ENCODE measurements around the gene EXTL1.

Gene EXTL1

GRCh38 chr1:26060832-26061574 is 39.4 kb downstream of the EXTL1 start:
- H3K4me3 Mint-ChIP-seq = no peak overlapping the region
- no peaks in the 10 kb centered on the region for H3K9me3 Mint-ChIP-seq
- no peaks in the 10 kb centered on the region for H3K4me1 Mint-ChIP-seq
- no peak overlapping the region for H3K27ac Mint-ChIP-seq
- no peaks in the 10 kb centered on the region for H3K36me3 Mint-ChIP-seq
- ATAC-seq = no peak
- H3K27me3 Mint-ChIP-seq = peaks cover 47% of the 10 kb centered on the region

- no peak for ATAC-seq
- H3K9me3 Mint-ChIP-seq = no peaks in the 10 kb centered on the region
- no peaks in the 10 kb centered on the region for H3K36me3 Mint-ChIP-seq
- no peaks in the 10 kb centered on the region for H3K4me1 Mint-ChIP-seq
- H3K27ac Mint-ChIP-seq = no peak overlapping the region
- H3K27me3 Mint-ChIP-seq = peaks cover 64% of the 10 kb centered on the region
- no peak overlapping the region for H3K4me3 Mint-ChIP-seq
Measured at GRCh38 chr1:26064553-26064952, 43.0 kb downstream of the EXTL1 start.

GRCh38 chr1:26066160-26066559 is 44.6 kb downstream of the EXTL1 start:
- no peak for ATAC-seq
- Mint-ChIP-seq H3K4me1 (no peaks in the 10 kb centered on the region), H3K9me3 (no peaks in the 10 kb centered on the region), H3K36me3 (no peaks in the 10 kb centered on the region), H3K4me3 (no peak overlapping the region), H3K27me3 (peaks cover 56% of the 10 kb centered on the region), H3K27ac (no peak overlapping the region)

GRCh38 chr1:26066857-26067256 is 45.3 kb downstream of the EXTL1 start:
- no peaks in the 10 kb centered on the region for H3K36me3 Mint-ChIP-seq

GRCh38 chr1:26067432-26067911 is 45.9 kb downstream of the EXTL1 start, which contains the start of gene TRIM63:
Gene TRIM63, minus strand, starts transcription at chr1:26067630. Its CDS starts 136 bp downstream, at chr1:26067494.
- Mint-ChIP-seq H3K27ac (no peak within 1 kb of the TSS), H3K9me3 (no peaks in the 10 kb centered on the region), H3K4me3 (no peak within 1 kb of the TSS), H3K4me1 (no peaks in the 10 kb centered on the region), H3K36me3 (no peaks in the 10 kb centered on the region), H3K27me3 (peaks cover 66% of the 10 kb centered on the region)
- ATAC-seq = no peak

More at GRCh38 chr1:26066857-26067256, 45.3 kb downstream of the EXTL1 start:
- Mint-ChIP-seq H3K27me3 (peaks cover 60% of the 10 kb centered on the region), H3K4me3 (no peak overlapping the region), H3K9me3 (no peaks in the 10 kb centered on the region), H3K4me1 (no peaks in the 10 kb centered on the region), H3K27ac (no peak overlapping the region)
- ATAC-seq = no peak

- Mint-ChIP-seq H3K27ac (no peak overlapping the region), H3K4me1 (no peaks in the 10 kb centered on the region), H3K36me3 (no peaks in the 10 kb centered on the region), H3K27me3 (peaks cover 79% of the 10 kb centered on the region), H3K4me3 (no peak overlapping the region), H3K9me3 (no peaks in the 10 kb centered on the region)
- no peak for ATAC-seq
Measured at GRCh38 chr1:26069941-26070295, 48.3 kb downstream of the EXTL1 start.

- H3K4me1 Mint-ChIP-seq = no peaks in the 10 kb centered on the region
- H3K36me3 Mint-ChIP-seq = no peaks in the 10 kb centered on the region
- H3K4me3 Mint-ChIP-seq = no peak overlapping the region
- peaks cover 80% of the 10 kb centered on the region for H3K27me3 Mint-ChIP-seq
- ATAC-seq = no peak
- H3K9me3 Mint-ChIP-seq = no peaks in the 10 kb centered on the region
- H3K27ac Mint-ChIP-seq = no peak overlapping the region
Measured at GRCh38 chr1:26070296-26070962, 48.9 kb downstream of the EXTL1 start.

GRCh38 chr1:26070963-26071342 is 49.4 kb downstream of the EXTL1 start:
- H3K9me3 Mint-ChIP-seq = no peaks in the 10 kb centered on the region
- H3K4me3 Mint-ChIP-seq = no peak overlapping the region
- peaks cover 80% of the 10 kb centered on the region for H3K27me3 Mint-ChIP-seq
- H3K36me3 Mint-ChIP-seq = no peaks in the 10 kb centered on the region
- ATAC-seq = no peak
- H3K4me1 Mint-ChIP-seq = no peaks in the 10 kb centered on the region
- H3K27ac Mint-ChIP-seq = no peak overlapping the region

- no peak for ATAC-seq
- H3K9me3 Mint-ChIP-seq = no peaks in the 10 kb centered on the region
- no peaks in the 10 kb centered on the region for H3K36me3 Mint-ChIP-seq
- peaks cover 79% of the 10 kb centered on the region for H3K27me3 Mint-ChIP-seq
- H3K4me1 Mint-ChIP-seq = no peaks in the 10 kb centered on the region
- H3K27ac Mint-ChIP-seq = no peak overlapping the region
- no peak overlapping the region for H3K4me3 Mint-ChIP-seq
Measured at GRCh38 chr1:26072305-26072704, 50.7 kb downstream of the EXTL1 start.

GRCh38 chr1:26075421-26076144 is 54.0 kb downstream of the EXTL1 start:
- H3K4me1 Mint-ChIP-seq = no peaks in the 10 kb centered on the region
- H3K27me3 Mint-ChIP-seq = peaks cover 63% of the 10 kb centered on the region
- H3K36me3 Mint-ChIP-seq = no peaks in the 10 kb centered on the region
- no peak overlapping the region for H3K27ac Mint-ChIP-seq
- ATAC-seq = no peak
- H3K4me3 Mint-ChIP-seq = no peak overlapping the region
- no peaks in the 10 kb centered on the region for H3K9me3 Mint-ChIP-seq

- Mint-ChIP-seq H3K27ac (no peak overlapping the region), H3K27me3 (peaks cover 67% of the 10 kb centered on the region), H3K9me3 (no peaks in the 10 kb centered on the region), H3K4me3 (no peak overlapping the region), H3K4me1 (no peaks in the 10 kb centered on the region), H3K36me3 (no peaks in the 10 kb centered on the region)
- no peak for ATAC-seq
Measured at GRCh38 chr1:26077524-26077923, 55.9 kb downstream of the EXTL1 start.

- Mint-ChIP-seq H3K27me3 (peaks cover 66% of the 10 kb centered on the region), H3K36me3 (no peaks in the 10 kb centered on the region), H3K27ac (no peak overlapping the region)
Measured at GRCh38 chr1:26078286-26079177, 57.0 kb downstream of the EXTL1 start.

GRCh38 chr1:26079178-26079563 is 57.6 kb downstream of the EXTL1 start:
- no peaks in the 10 kb centered on the region for H3K9me3 Mint-ChIP-seq
- H3K27me3 Mint-ChIP-seq = peaks cover 64% of the 10 kb centered on the region
- no peak overlapping the region for H3K27ac Mint-ChIP-seq
- H3K36me3 Mint-ChIP-seq = no peaks in the 10 kb centered on the region
- ATAC-seq = no peak
- H3K4me3 Mint-ChIP-seq = no peak overlapping the region
- no peaks in the 10 kb centered on the region for H3K4me1 Mint-ChIP-seq

More at GRCh38 chr1:26078286-26079177, 57.0 kb downstream of the EXTL1 start:
- Mint-ChIP-seq H3K4me1 (no peaks in the 10 kb centered on the region), H3K9me3 (no peaks in the 10 kb centered on the region), H3K4me3 (no peak overlapping the region)
- no peak for ATAC-seq

- H3K4me3 Mint-ChIP-seq = no peak overlapping the region
- no peaks in the 10 kb centered on the region for H3K9me3 Mint-ChIP-seq
- H3K36me3 Mint-ChIP-seq = no peaks in the 10 kb centered on the region
- H3K27me3 Mint-ChIP-seq = peaks cover 70% of the 10 kb centered on the region
- no peak for ATAC-seq
- no peak overlapping the region for H3K27ac Mint-ChIP-seq
- H3K4me1 Mint-ChIP-seq = no peaks in the 10 kb centered on the region
Measured at GRCh38 chr1:26079960-26080814, 58.6 kb downstream of the EXTL1 start.

All from stimulated activated memory B cell treated with anti-CD40 and anti-IgM and Interleukin-4, amounts not matched to agents 10 μg/mL and 1 μg/mL and 100 μg/mL, for 72 hours (primary cell).